GM19463 (cell line): ENCODE measurements around the gene MCOLN3.

Source experiments
- ATAC-seq: cut with Tn5 transposase; IDR thresholded peaks from one replicate; pipeline ENCODE4 v1.9.1; 2021; ENCODE audit warnings: mild to moderate bottlenecking, moderate library complexity; ENCODE audit not compliant: unreplicated experiment

MCOLN3 gene, protein sequence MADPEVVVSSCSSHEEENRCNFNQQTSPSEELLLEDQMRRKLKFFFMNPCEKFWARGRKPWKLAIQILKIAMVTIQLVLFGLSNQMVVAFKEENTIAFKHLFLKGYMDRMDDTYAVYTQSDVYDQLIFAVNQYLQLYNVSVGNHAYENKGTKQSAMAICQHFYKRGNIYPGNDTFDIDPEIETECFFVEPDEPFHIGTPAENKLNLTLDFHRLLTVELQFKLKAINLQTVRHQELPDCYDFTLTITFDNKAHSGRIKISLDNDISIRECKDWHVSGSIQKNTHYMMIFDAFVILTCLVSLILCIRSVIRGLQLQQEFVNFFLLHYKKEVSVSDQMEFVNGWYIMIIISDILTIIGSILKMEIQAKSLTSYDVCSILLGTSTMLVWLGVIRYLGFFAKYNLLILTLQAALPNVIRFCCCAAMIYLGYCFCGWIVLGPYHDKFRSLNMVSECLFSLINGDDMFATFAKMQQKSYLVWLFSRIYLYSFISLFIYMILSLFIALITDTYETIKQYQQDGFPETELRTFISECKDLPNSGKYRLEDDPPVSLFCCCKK

DNA sequence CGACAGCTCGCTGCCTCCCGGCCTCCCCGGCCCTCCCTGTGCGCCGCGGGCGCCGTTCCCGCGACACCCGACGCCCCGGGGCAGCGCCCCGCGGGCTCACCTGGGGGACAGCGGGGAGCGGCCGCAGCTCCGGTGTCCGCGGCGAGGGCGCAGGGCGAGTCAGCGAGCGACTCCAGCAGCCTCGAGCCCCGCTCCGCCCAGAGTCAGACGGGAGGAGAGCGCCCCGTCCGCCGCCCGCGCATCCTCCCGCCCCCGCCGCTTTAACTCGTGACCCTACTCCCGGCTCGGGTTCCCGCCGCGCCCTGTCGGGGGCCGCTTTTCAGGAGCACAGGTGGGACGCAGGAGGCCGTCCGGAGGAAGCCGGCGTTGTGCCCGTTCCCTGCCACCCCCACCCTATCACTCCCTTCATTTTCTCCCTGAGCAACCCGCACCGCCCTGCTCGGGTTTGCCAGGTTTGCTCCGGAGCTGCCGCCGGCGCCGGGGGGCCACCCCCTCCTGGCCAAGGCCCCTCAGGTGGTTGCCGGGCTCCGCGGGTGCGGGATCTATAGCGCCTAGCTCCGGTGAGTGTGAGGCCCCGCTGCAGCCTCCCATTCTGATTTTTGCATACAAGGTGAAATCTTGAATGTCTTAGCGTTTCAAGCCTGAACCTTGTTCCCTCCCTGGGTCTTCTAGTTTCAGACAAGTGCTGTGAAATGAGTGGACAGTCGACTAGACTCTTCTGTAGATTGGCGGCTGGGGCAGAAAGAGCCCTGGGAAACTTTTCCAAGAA is at the start of gene MCOLN3:
TSS of gene MCOLN3 (minus strand) at position 205 of the 769 bp plus-strand sequence. CDS start 3,140 bp downstream, outside the sequence.
- peak; percentile 66 for ATAC-seq

DNA sequence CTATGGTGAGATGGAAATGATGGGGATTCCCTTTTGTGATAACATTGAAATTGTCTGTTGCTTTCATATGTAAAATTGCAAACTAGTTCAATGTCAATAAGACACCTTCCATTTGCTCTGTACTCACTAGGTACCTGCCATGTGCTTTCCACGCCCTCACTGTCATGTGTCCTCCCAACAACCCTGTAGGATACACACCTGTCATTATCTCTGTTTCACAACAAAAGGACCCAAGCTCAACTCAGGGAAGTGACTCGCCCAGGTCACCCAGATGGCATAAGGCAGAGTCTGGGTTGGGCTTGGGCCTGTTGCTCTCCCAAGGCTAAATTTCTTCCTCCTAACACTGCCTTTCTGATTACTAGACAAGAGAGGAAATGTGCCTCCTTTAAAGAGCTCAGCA is 45.3 kb upstream of the MCOLN3 start:
- ATAC-seq: no peak

DNA sequence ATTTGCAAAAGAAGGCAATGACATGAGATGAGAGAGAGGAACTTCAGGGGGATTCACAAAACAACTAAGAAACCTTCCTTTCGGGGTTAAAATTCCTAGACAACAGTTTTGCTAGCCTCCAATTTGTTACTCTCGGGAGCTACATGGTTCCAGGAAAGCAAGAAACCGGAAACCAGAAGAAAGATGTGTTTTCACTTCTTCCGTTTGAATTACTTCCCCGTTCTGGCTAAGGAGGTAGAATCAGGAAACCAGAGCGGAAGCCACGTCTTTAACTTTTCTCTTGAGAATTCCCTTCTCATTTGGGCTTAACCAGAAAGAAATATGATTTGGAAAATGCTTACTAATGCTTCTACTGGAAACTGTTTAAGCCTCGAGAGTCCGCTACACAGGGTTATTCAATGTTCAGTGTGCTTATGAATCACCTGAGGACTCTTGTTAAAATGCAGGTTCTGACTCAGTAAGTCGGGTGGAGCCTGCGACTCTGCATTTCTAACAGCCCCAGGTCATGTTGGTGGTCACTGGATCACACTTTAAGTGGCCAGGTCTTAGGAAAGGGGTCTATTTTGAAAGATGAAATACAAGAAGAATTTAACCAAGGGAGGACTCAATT is 43.5 kb upstream of the MCOLN3 start:
- peak; percentile 62 for ATAC-seq

DNA sequence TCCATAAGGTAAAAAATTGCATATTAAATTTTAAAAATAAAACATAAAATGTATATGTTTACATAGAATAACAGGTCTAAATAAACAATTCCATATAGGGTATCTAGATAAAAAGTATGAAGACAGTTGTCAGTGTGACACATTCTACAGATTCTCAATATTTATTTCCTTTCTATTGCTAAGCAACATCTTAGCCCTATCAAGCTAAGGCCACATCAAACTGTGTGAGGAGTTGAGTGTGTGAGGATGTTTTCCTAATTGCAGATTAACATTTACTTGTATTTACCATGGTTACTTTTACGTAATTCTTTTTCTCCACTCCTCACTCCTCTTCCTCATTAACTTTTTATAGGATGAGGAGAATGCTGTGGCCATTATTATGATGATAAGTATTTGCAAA is 41.9 kb upstream of the MCOLN3 start:
- no peak for ATAC-seq

DNA sequence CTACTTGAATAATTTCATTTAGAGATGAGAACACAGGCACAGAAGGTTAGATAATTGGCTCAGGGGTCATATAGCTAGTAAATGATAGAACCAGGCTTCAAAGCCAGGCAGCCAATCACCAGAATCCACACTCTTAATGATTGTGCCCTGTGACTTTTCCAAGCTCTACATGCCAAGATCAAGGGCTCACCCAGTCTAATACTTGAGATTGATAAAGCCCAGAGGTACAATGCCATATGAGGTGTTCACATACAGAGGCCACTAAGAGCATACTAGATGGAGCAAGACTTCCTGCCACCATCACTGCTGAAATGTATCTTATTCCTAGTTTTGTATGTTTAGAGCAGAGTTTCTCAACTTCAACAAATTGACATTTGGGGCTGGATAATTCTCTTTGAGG is 40.9 kb upstream of the MCOLN3 start:
- ATAC-seq: no peak

DNA sequence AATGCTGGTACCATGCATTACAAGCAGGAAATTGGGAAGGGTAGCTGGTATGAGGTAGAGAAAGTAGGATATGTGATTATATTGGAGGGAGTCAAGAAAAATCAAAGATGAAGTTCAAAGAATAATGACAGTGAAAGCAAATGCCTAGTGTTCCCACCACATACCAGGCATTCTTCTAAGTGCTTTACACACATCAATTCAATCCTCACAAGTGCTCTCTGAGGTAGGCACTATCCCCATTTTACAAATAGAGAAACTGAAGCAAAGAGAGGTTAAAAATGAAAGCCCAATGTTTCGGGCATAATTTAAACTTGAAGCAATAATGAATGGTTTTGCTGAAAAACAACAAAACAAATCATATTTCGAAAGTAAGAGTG is 40.1 kb upstream of the MCOLN3 start:
- no peak for ATAC-seq

DNA sequence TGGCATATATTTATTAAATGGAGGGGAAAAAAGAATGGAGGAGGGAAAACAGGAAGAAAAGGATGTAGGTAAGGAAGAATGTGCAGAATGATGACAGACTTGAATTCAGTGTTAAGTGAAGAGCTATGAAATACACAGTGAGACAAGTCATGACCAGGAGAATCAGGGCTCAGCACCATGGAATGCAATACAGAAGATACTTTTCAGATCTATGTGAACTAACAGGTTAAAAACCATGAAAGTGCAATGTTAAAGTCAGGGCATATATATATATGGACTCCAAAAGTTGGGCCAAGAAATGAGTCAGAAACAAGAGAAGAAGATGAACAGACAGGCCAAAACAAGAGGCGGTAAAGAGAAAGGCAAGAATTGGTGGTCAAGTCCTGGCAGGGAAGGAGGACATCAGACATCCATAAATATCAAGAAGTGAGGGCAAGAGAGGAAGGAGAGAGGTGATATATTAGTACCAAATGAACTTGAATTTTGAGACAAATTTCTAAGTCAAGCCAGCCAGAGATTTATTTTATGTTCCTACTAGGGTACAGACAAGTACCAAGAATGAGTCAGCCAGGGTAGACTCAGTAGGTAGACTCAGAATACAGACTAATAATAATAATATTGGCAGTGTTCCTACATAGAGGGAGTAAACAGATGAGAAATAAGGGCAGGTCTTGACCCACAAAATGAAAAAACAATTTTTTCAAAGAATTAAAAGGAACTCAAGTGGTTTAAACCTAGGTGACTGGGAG is 39.5 kb upstream of the MCOLN3 start:
- ATAC-seq: no peak

DNA sequence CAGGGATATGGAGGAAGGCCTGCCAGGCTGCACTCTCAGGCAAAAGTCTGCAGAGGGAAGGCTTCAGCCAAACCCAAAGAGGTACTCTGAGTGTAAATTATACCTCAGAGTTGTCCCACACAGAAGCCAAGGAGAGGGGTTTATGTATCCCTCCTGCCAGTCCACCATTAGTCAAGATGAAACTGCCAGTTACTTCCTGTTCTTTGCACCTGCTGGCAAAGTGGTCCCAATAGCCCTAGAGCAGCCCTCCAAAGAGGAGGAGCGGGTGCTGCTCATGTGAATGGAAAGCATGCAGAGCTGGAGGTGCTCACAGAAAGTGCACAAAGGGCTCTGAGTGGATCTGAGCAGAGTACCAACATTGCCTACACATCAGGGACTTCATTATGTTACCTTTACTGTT is 37.1 kb upstream of the MCOLN3 start:
- ATAC-seq: peak; percentile 90

DNA sequence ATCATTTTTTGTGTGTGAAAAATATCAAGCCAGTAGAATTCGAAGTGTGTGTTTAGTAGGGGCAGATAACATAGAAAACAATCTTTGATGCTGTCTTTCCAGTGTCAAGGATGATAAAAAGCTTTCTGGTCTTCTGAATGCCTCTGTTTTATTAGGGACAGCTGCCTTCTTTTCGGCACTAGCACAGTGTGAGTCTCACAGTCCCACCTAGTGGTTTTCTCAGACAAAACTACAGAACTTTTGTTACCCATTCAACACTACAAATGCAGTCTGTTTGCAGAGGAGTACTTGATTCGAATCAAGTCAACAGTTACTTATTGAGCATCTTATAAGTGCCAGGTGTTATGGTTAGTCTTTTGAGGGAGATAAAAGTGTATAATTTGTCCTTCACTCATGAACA is 30.6 kb upstream of the MCOLN3 start:
- ATAC-seq: no peak

DNA sequence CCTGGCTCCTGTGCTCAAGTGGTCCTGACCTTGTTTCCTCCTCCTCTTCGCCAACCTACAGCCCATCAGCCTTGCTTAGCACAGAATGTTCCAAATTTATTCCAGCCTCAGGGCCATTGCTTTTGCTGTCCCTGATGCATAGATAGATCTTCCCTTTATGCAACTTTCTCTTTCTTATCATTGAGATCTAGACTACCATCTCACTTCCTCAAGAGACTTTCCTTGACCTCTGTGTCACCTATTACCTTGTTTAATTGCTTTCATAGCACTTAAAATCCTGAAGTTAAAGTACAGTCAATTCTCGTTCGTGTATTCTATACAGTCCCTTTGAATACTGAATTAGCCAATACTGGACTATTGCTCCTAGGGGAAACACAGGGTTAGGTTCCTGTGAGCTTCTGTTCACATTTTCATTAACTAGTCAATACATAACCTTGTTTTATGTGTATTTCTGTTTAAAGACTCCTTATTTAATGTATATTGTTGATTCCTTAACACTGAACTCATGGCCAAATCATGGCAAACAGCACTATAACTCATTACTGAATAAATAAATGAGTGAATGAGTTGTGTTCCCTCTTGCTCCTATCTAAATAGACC is 26.2 kb upstream of the MCOLN3 start:
- no peak for ATAC-seq

DNA sequence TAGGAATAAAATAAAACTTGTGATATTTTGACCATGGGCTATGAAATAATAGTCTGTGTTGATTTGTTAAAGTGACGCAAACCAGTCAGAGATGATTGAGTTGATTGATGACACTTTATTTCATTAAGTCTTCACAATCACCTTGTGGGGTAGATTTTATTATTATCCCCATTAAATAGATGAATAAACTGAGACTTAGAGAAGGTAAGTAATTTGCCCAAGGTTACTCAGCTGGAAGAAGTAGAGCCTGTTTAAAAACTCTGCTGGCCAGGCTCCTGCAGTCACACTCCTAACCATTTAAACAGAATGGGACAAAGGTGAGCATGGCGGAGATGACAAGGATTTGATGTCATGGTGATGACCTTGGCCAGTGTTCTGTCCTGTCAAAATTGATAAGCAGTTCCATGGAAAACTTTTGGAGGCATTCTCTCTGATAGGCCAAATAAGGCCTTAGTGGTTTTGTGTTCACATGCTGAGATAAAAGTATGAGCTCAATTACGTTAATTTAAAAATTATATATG is 22.7 kb upstream of the MCOLN3 start:
- no peak for ATAC-seq

DNA sequence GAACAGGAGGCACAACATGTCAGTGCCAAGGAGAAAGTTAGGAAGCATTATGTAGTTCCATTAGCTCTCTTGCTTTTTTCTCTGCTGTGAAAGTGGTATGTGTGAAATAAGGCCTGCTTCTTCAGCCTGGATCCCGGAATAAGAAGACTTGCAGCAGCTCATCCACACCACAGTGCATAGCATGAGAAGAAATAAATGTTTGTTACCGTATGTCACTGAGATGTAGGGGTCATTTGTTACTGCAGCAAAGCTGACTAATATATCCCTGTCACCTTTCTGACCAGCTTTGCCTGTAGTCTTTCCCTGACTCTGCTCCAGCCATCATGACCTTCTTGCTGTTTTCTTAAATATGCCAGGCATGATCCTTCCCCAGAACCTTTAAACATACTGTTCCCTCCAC is 20.5 kb upstream of the MCOLN3 start:
- ATAC-seq: no peak

DNA sequence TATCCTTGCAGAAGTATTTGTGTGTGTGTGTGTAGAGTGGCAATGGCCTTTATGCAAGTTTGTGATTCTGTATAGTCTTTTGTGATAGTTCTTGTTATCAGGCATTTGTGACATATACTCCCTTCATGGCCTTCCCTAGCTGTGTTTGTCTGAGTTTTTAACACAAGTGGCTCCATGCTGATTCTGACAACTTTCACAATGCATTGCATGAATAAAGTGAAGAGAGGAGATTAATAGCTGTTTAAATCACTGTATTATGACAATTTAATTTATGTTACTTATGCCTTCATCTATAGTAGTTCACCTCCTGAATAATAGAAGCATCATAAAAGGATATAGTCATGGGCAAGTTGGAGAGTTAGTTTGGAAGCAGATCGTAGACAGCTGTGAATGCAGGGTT is 17.2 kb upstream of the MCOLN3 start:
- no peak for ATAC-seq

DNA sequence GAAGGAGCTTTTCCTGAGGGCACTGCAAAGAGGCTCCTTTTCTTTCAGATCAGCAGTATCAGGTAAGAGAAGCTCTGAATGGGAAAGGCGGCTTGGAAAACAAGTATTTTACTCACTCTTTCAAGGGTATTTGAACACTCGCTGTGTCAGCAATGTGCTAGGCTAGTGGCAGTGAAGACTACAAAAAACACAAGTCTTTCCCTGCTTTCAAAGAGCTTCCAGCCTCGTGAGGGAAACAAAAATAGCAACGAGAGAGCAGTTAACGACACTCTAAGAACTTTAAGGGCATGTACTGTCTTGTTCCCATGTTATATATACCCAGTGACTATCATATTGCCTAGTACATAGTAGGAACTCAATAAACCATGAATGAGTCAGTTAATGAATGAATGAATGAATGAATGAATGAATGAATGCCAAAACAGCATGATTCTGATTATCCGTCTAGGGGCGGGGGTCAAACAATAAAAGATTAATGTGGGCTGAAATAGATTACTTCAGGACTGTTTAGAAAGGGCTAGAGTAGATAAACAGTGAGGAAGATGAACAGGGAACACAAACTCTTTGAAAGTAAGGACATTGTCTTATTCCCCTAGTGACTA is 14.2 kb upstream of the MCOLN3 start:
- no peak for ATAC-seq

DNA sequence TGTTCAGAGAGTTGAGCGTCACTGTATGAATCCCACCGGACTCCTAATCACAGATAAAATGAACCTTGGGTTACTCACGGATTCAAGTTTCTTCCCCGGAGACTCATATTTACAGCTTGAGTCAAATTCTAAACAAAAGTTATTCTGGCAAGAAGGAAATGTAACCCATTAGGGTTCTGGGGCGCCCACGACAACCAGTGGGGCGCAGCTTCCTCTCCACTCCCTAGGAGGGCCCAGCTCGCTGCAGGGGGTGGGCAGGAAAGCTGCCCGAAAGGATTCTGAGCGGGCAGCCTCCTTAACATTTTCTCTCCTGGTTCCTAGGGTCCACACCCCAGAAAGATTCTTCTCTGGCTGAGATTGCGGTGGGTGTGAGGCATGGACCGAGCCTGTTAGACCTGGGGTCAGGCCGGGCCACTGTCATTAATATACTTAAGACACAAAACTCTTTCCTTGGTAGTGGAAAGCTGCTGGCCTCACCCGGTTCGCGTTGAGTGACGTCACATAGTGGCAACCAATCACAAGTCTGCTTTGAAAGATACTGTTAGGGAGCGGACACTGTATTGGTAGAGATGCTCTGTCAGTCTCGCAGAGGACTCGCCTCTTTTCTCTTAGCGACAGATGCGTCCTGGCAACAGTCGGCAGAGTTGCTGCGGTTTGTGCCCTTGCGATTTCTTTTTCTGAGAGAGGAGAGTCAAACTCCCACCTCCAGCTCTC is 13.6 kb upstream of the MCOLN3 start:
- peak; percentile 99 for ATAC-seq

DNA sequence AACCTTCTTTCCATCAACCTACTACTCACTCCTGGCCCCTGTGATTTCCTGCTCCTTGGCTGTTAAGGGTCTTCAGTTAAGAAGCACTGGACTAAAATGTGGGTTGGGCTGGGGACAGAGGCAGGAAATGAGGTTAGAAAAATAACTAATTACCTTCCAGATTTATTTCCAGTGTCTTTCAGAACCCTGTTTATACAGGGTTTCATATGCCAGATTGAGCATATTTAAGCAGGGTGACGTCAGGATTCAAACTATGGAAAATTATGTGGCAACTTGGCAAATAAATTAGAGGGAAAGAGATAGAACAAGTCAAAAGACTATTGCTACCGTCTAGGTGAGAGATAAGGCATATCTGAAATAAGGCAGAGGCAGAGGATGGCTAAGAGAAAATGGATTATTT is 11.7 kb upstream of the MCOLN3 start:
- ATAC-seq: no peak

DNA sequence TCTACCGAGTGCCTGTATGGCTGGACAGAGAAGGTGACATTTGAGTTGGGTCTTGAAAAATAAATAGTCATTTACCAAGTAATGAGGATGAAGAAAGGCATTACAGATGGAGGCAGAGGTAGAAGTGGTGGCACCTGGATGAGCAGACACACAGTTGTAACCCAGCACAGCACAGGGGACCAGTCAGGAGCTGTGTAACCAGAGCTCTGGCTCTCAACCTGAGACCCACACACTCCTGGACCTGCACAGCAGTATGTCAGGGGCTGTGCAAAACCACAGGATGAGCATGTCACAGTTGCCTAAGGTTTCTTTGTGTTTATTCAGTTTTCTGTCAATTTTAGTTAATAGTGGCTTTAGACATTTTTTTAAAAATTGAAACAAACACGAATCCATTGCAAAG is 11.3 kb upstream of the MCOLN3 start:
- no peak for ATAC-seq

DNA sequence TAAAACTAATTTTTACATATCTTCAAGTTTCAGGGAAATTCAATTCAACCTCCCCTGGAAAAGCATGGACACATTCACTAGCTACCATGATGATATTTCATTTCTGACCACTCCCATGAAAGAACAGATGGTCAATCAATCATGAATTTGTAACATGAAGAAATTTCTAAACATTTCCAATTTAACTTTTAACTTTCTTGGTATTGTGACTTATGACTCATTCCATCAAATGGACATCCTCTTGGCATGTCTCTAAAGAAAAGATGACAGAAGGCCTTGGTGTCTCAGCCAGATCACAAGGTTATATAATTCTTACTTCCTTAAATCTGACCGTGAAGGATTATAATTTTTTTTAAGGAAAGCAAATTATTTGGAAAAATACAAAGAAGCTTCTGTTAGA is 10.5 kb upstream of the MCOLN3 start:
- ATAC-seq: no peak

DNA sequence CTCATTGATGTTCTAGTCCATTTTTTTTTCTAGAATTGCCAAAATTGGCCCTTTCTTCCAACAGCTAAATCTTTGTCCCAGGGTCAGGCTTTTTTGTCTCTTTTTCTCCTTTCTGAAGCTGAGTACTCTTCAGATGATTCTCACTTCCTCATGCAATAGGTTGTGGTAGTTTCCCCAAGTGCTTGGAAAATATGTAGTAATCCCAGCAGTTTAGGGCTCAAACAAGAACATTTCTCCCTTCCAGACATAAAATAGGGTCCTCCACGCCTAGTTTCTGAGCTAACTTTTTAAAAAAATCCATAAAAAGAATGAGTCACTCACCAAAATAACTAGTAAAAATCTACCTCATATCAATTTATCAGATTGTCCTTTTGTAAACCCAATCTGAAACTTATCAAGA is 10.0 kb upstream of the MCOLN3 start:
- no peak for ATAC-seq
